Activated CD4-positive, alpha-beta T cell treated with anti-CD3 and anti-CD28 coated beads, Interleukin-2, amount 50 U/mL, for 4 hours (primary cell): ENCODE results near the gene PDZD2.

Experiments
- DNase-seq, 2 experiments: peaks; one replicate each; pipeline ENCODE4 v3.0.0-alpha.2; 2020

Gene PDZD2

GRCh38 chr5:32089146-32090000 lies 450.4 kb downstream of the PDZD2 start:
- DNase-seq, result no peak

GRCh38 chr5:32090026-32090754 lies 451.3 kb downstream of the PDZD2 start:
- no peak for DNase-seq

- no peak for DNase-seq
These were observed 451.8 kb downstream of the PDZD2 start for GRCh38 chr5:32090755-32091128.

- DNase-seq, result peak; percentile 52 to 53
These were observed 454.2 kb downstream of the PDZD2 start for GRCh38 chr5:32092938-32093812.

- no peak for DNase-seq
These were observed 455.8 kb downstream of the PDZD2 start for GRCh38 chr5:32094691-32095090.

GRCh38 chr5:32095261-32095671 lies 456.3 kb downstream of the PDZD2 start:
- DNase-seq, result no peak

GRCh38 chr5:32096891-32097595 lies 458.1 kb downstream of the PDZD2 start:
- DNase-seq, result no peak

GRCh38 chr5:32098291-32098690 lies 459.4 kb downstream of the PDZD2 start:
- no peak for DNase-seq

GRCh38 chr5:32098890-32099310 lies 460.0 kb downstream of the PDZD2 start:
- no peak for DNase-seq

- no peak for DNase-seq
These were observed 460.6 kb downstream of the PDZD2 start for GRCh38 chr5:32099486-32100035.

GRCh38 chr5:32100230-32100629 lies 461.3 kb downstream of the PDZD2 start:
- no peak for DNase-seq

- DNase-seq, result no peak
These were observed 461.9 kb downstream of the PDZD2 start for GRCh38 chr5:32100691-32101302.

GRCh38 chr5:32102254-32102986 lies 463.5 kb downstream of the PDZD2 start:
- no peak for DNase-seq

GRCh38 chr5:32103521-32103920 lies 464.6 kb downstream of the PDZD2 start:
- DNase-seq, result no peak

GRCh38 chr5:32107291-32107690 lies 468.4 kb downstream of the PDZD2 start:
- DNase-seq, result no peak

- DNase-seq, result no peak
These were observed 469.2 kb downstream of the PDZD2 start for GRCh38 chr5:32108167-32108566.

GRCh38 chr5:32109236-32109635 lies 470.3 kb downstream of the PDZD2 start:
- DNase-seq, result no peak

GRCh38 chr5:32110111-32110696 lies 471.3 kb downstream of the PDZD2 start:
- DNase-seq, result no peak

- no peak for DNase-seq
These were observed 477.1 kb downstream of the PDZD2 start for GRCh38 chr5:32115985-32116384.

GRCh38 chr5:32116574-32117313 lies 477.8 kb downstream of the PDZD2 start:
- DNase-seq, result no peak
